HG02938 (cell line): ENCODE measurements around the gene RHOJ.

Source experiments
- ATAC-seq: cut with Tn5 transposase; IDR thresholded peaks from one replicate; pipeline ENCODE4 v1.9.1; 2021; ENCODE audit warnings: mild to moderate bottlenecking, moderate library complexity; ENCODE audit not compliant: unreplicated experiment

RHOJ gene

GRCh38 chr14:63205044-63205575 lies 867 bp downstream of the RHOJ start:
- ATAC-seq, result no peak

GRCh38 chr14:63205866-63206265 lies 1.6 kb downstream of the RHOJ start:
- ATAC-seq, result no peak

GRCh38 chr14:63209160-63209559 lies 4.9 kb downstream of the RHOJ start:
- ATAC-seq, result no peak

GRCh38 chr14:63210812-63211211 lies 6.6 kb downstream of the RHOJ start:
- no peak for ATAC-seq

- ATAC-seq, result no peak
Observed at GRCh38 chr14:63212209-63212608, 8.0 kb downstream of the RHOJ start.

GRCh38 chr14:63212776-63213500 lies 8.7 kb downstream of the RHOJ start:
- ATAC-seq, result no peak

GRCh38 chr14:63214417-63215196 lies 10.4 kb downstream of the RHOJ start:
- ATAC-seq, result no peak

GRCh38 chr14:63220526-63220925 lies 16.3 kb downstream of the RHOJ start:
- no peak for ATAC-seq

- no peak for ATAC-seq
Observed at GRCh38 chr14:63223596-63223995, 19.4 kb downstream of the RHOJ start.

GRCh38 chr14:63224196-63224595 lies 20.0 kb downstream of the RHOJ start:
- no peak for ATAC-seq

- ATAC-seq, result no peak
Observed at GRCh38 chr14:63228217-63228616, 24.0 kb downstream of the RHOJ start.

- ATAC-seq, result no peak
Observed at GRCh38 chr14:63229330-63230059, 25.3 kb downstream of the RHOJ start.

- ATAC-seq, result no peak
Observed at GRCh38 chr14:63231766-63232165, 27.5 kb downstream of the RHOJ start.

GRCh38 chr14:63237791-63238190 lies 33.5 kb downstream of the RHOJ start:
- no peak for ATAC-seq

- no peak for ATAC-seq
Observed at GRCh38 chr14:63240221-63240620, 36.0 kb downstream of the RHOJ start.

GRCh38 chr14:63241096-63241495 lies 36.9 kb downstream of the RHOJ start:
- ATAC-seq, result no peak

GRCh38 chr14:63243646-63244045 lies 39.4 kb downstream of the RHOJ start:
- no peak for ATAC-seq

GRCh38 chr14:63245893-63246292 lies 41.6 kb downstream of the RHOJ start:
- ATAC-seq, result no peak

- no peak for ATAC-seq
Observed at GRCh38 chr14:63248211-63248610, 44.0 kb downstream of the RHOJ start.

- ATAC-seq, result no peak
Observed at GRCh38 chr14:63249092-63249491, 44.8 kb downstream of the RHOJ start.

- no peak for ATAC-seq
Observed at GRCh38 chr14:63257299-63257698, 53.1 kb downstream of the RHOJ start.
